GM18858 (cell line): ENCODE data around the gene NEDD4.
"Not testable (repeated sequence)": the region's sequence is repeated elsewhere in the genome, so short reads cannot be mapped to it uniquely, and the experiment has no call there.

Experiments used
- ATAC-seq: cut with Tn5 transposase; IDR thresholded peaks from one replicate; pipeline ENCODE4 v1.9.1; 2021; ENCODE audit not compliant: unreplicated experiment

NEDD4 gene

GRCh38 chr15:56006371-56006770, 13.0 kb upstream of the NEDD4 start:
- ATAC-seq = not testable (repeated sequence)

- not testable (repeated sequence) for ATAC-seq
These were observed 10.9 kb upstream of the NEDD4 start for GRCh38 chr15:56004281-56004680.

GRCh38 chr15:56003777-56004176, 10.4 kb upstream of the NEDD4 start:
- not testable (repeated sequence) for ATAC-seq

GRCh38 chr15:56003277-56003676, 9.9 kb upstream of the NEDD4 start:
- not testable (repeated sequence) for ATAC-seq

GRCh38 chr15:56001471-56002078, 8.2 kb upstream of the NEDD4 start:
- no peak for ATAC-seq

- ATAC-seq = no peak
These were observed 6.2 kb upstream of the NEDD4 start for GRCh38 chr15:55999658-56000057.

- no peak for ATAC-seq
These were observed 5.1 kb upstream of the NEDD4 start for GRCh38 chr15:55998478-55998877.

GRCh38 chr15:55993804-55994560, 570 bp upstream of the NEDD4 start:
- ATAC-seq = no peak

- no peak for ATAC-seq
These were observed 672 bp downstream of the NEDD4 start for GRCh38 chr15:55992769-55993110.

GRCh38 chr15:55991802-55992768, 1.3 kb downstream of the NEDD4 start:
- no peak for ATAC-seq

GRCh38 chr15:55990998-55991397, 2.4 kb downstream of the NEDD4 start:
- ATAC-seq = no peak

- ATAC-seq = no peak
These were observed 2.9 kb downstream of the NEDD4 start for GRCh38 chr15:55990516-55990915.

- no peak for ATAC-seq
These were observed 4.0 kb downstream of the NEDD4 start for GRCh38 chr15:55989383-55989782.

- no peak for ATAC-seq
These were observed 11.7 kb downstream of the NEDD4 start for GRCh38 chr15:55981582-55982249.

GRCh38 chr15:55980511-55980910, 12.9 kb downstream of the NEDD4 start:
- ATAC-seq = no peak

- no peak for ATAC-seq
These were observed 16.2 kb downstream of the NEDD4 start for GRCh38 chr15:55977231-55977630.

GRCh38 chr15:55970286-55970685, 23.1 kb downstream of the NEDD4 start:
- no peak for ATAC-seq

- ATAC-seq = no peak
These were observed 23.8 kb downstream of the NEDD4 start for GRCh38 chr15:55969582-55969981.

GRCh38 chr15:55968923-55969322, 24.5 kb downstream of the NEDD4 start:
- no peak for ATAC-seq

GRCh38 chr15:55965091-55965490, 28.3 kb downstream of the NEDD4 start:
- ATAC-seq = no peak

GRCh38 chr15:55960946-55961345, 32.5 kb downstream of the NEDD4 start:
- ATAC-seq = no peak
